Astrocyte (in vitro differentiated cells and primary cell): Measurements from ENCODE around the gene SLC5A6.

Experiments
- CTCF ChIP-seq: IDR thresholded peaks from 2 replicates; pipeline ENCODE4 v1.5.1; 2011; ENCODE audit warnings: low read depth, mild to moderate bottlenecking, inconsistent platforms, low read length, moderate library complexity; ENCODE audit not compliant: insufficient read depth
- EZH2 ChIP-seq: IDR thresholded peaks from 2 replicates; pipeline ENCODE4 v1.6.1; 2012; ENCODE audit warnings: mild to moderate bottlenecking, low read length, inconsistent platforms; ENCODE audit not compliant: insufficient read depth

GRCh38 chr2:27182346-27182745, 29.7 kb downstream of the SLC5A6 start:
- TF ChIP-seq CTCF (no peak), EZH2 (no peak)
